OCI-LY7 (cell line): ENCODE results near the gene INPP5J. TPM values are rescaled to one million over a fixed set of nuclear protein-coding genes. Genes with fewer than 3 reads are reported as not detected.

Source experiments
- BruUV-seq: library from RNA; stranded (reverse); fragments of 400-500 nt; replicated peaks from 2 replicates; lab custom pipeline; 2021; lab: Mats Ljungman, UMichigan
- CTCF ChIA-PET: fragments of 300-600 bp; sonication (Branson Sonifier 250); formaldehyde crosslinking; loops from one replicate; lab custom pipeline; 2022; ENCODE audit warnings: antibody characterized with exemption; ENCODE audit not compliant: unreplicated experiment; lab: Charles Lee
- POLR2A ChIA-PET: fragments of 300-600 bp; sonication (Branson Sonifier 250); formaldehyde crosslinking; loops from one replicate; lab custom pipeline; 2022; ENCODE audit warnings: antibody characterized with exemption; lab: Charles Lee
- DNase-seq: peaks from one replicate; pipeline ENCODE4 v3.0.0-alpha.2; 2015; ENCODE audit warnings: low spot score
- H2AFZ ChIP-seq: fragments of 200-600 bp; sonication (generic), shearing (Covaris generic); 2 replicates; pipeline ENCODE4 v1.6.1; 2014; ENCODE audit warnings: mild to moderate bottlenecking, antibody characterized with exemption, low read length, moderate library complexity
- H3K27ac ChIP-seq: fragments of 200-600 bp; sonication (generic); 2 replicates; pipeline ENCODE4 v1.5.1; 2014; ENCODE audit warnings: mixed run types, low read depth, mild to moderate bottlenecking, moderate library complexity, low read length, inconsistent platforms; ENCODE audit not compliant: poor library complexity, severe bottlenecking
- H3K36me3 ChIP-seq: fragments of 200-600 bp; sonication (generic); 2 replicates; pipeline ENCODE4 v1.6.1; 2014; ENCODE audit warnings: mild to moderate bottlenecking, antibody characterized with exemption, low read length, moderate library complexity, mixed read lengths; ENCODE audit not compliant: insufficient read depth
- H3K4me1 ChIP-seq: fragments of 200-600 bp; sonication (generic); 2 replicates; pipeline ENCODE4 v1.5.1; 2014; ENCODE audit warnings: mild to moderate bottlenecking, low read length; ENCODE audit not compliant: insufficient read depth, poor library complexity, severe bottlenecking
- H3K4me2 ChIP-seq: fragments of 200-600 bp; sonication (generic); 2 replicates; pipeline ENCODE4 v1.6.1; 2014; ENCODE audit warnings: mild to moderate bottlenecking, low read length
- H3K4me3 ChIP-seq: fragments of 200-600 bp; sonication (generic); 2 replicates; pipeline ENCODE4 v1.5.1; 2014; ENCODE audit warnings: mild to moderate bottlenecking, low read depth, low read length; ENCODE audit not compliant: poor library complexity, severe bottlenecking
- H3K79me2 ChIP-seq: fragments of 200-600 bp; sonication (generic); 2 replicates; pipeline ENCODE4 v1.6.1; 2016; ENCODE audit warnings: low read depth, mild to moderate bottlenecking, low read length, moderate library complexity, mixed read lengths; ENCODE audit not compliant: insufficient read depth
- H3K9me2 ChIP-seq: fragments of 200-600 bp; sonication (generic); 2 replicates; pipeline ENCODE4 v1.6.1; 2016; ENCODE audit warnings: mild to moderate bottlenecking, low read length, mixed read lengths; ENCODE audit not compliant: insufficient read depth
- H3K9me3 ChIP-seq: fragments of 200-600 bp; sonication (generic); 2 replicates; pipeline ENCODE4 v1.6.1; 2014; ENCODE audit warnings: mild to moderate bottlenecking, mixed run types, low read length, mixed read lengths
- H4K20me1 ChIP-seq: fragments of 200-600 bp; sonication (generic); 2 replicates; pipeline ENCODE4 v1.6.1; 2014; ENCODE audit warnings: mild to moderate bottlenecking, antibody characterized with exemption, low read length, moderate library complexity, mixed read lengths; ENCODE audit not compliant: insufficient read depth
- CTCF ChIP-seq: fragments of 200-600 bp; sonication (generic); conservative IDR thresholded peaks from 2 replicates; pipeline ENCODE4 v1.5.1; 2014; ENCODE audit warnings: mild to moderate bottlenecking, antibody characterized with exemption, low read length, moderate library complexity, mixed read lengths
- EZH2phosphoT487 ChIP-seq: fragments of 200-600 bp; sonication (generic); IDR thresholded peaks from 2 replicates; pipeline ENCODE4 v1.6.1; 2018; ENCODE audit warnings: low read depth, borderline replicate concordance, mild to moderate bottlenecking, mixed run types, antibody characterized with exemption, low read length, moderate library complexity, mixed read lengths
- intact Hi-C: fragments of 100-400 bp; cut with micrococcal nuclease; formaldehyde crosslinking; loops from one replicate; pipeline ENCODE4 v1.10.0; 2022; ENCODE audit not compliant: unreplicated experiment
- total RNA-seq, 2 experiments: library from RNA; depleted of rRNA in 1 of 2; stranded (reverse); fragments of >200 nt in 1 of 2; shearing (Covaris generic) in 1 of 2; gene quantifications; 2 replicates each; pipeline ENCODE4 v1.2.3, GENCODE V29; 2014 to 2022

Gene INPP5J
- total RNA-seq, 2 experiments from 2014 or later, result 7.5 TPM; not detected in 1

GRCh38 chr22:31087744-31088215 is 35.0 kb upstream of the INPP5J start:
- H3K4me2 ChIP-seq, result no peak overlapping the region
- no peaks in the 10 kb centered on the region for H4K20me1 ChIP-seq
- intact Hi-C loops, result loop anchor here (2.0 to 10.0 kb wide), 3 partner anchors 143 to 453 kb away; partner anchors contain the start of gene SLC35E4
- H3K4me3 ChIP-seq, result no peak overlapping the region
- no peak for TF ChIP-seq EZH2phosphoT487
- TF ChIP-seq CTCF, result no peak
- ChIA-PET POLR2A (no interaction called here), CTCF (no interaction called here)
- H3K4me1 ChIP-seq, result peaks cover 33% of the 10 kb centered on the region
- H3K36me3 ChIP-seq, result no peaks in the 10 kb centered on the region
- H3K79me2 ChIP-seq, result no peaks in the 10 kb centered on the region; the same call in 1 of the 2 replicates
- no peaks in the 10 kb centered on the region for H3K9me2 ChIP-seq
- H2AFZ ChIP-seq, result no peak overlapping the region
- BruUV-seq, result no TSS peak
- H3K9me3 ChIP-seq, result no peaks in the 10 kb centered on the region
- H3K27ac ChIP-seq, result no peak overlapping the region
- no peak for DNase-seq

GRCh38 chr22:31088233-31088986 is 34.4 kb upstream of the INPP5J start:
- no peaks in the 10 kb centered on the region for H3K9me2 ChIP-seq
- no TSS peak for BruUV-seq
- H3K4me2 ChIP-seq, result no peak overlapping the region

More at GRCh38 chr22:31088233-31088986, 34.4 kb upstream of the INPP5J start:
- Histone ChIP-seq H3K4me1 (peaks cover 27% of the 10 kb centered on the region), H2AFZ (no peak overlapping the region), H4K20me1 (no peaks in the 10 kb centered on the region), H3K4me3 (no peak overlapping the region), H3K36me3 (no peaks in the 10 kb centered on the region), H3K79me2 (no peaks in the 10 kb centered on the region; the same call in 1 of the 2 replicates), H3K9me3 (no peaks in the 10 kb centered on the region), H3K27ac (no peak overlapping the region)
- ChIA-PET POLR2A (no interaction called here), CTCF (no interaction called here)
- no peak for DNase-seq
- intact Hi-C loops, result loop anchor here (2.0 to 10.0 kb wide), 3 partner anchors 142 to 454 kb away; partner anchors contain the start of gene SLC35E4
- TF ChIP-seq CTCF (no peak), EZH2phosphoT487 (no peak)
